GM19238 (cell line): ENCODE results near the gene ABTB1.

Experiments
- DNase-seq: peaks from one replicate; pipeline ENCODE4 v3.0.0; 2011; ENCODE audit warnings: low spot score; ENCODE audit not compliant: insufficient read length

ABTB1 gene

GRCh38 chr3:127672429-127673190 is at the start of gene ABTB1:
TSS of gene ABTB1 (plus strand) at chr3:127672952. CDS start at chr3:127673026, 74 bp downstream.
- DNase-seq, result peak; percentile 87

DNA sequence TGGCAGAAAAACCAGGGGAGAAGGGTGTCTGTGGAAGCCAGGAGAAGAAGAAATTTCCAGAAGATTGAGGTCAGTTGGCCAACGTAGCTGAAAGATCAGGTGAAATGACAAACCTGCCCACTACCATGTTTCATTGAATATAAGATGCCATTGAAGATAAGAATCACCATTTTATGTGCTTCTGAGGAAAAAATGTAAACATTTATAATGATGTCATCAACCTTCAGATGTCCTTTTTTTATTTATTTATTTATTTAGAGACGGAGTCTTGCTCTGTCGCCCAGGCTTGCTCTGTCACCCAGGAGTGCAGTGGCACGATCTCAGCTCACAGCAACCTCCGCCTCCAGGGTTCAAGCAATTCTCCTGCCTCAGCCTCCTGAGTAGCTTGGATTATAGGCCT is 48.7 kb upstream of the ABTB1 start:
- DNase-seq, result no peak

GRCh38 chr3:127625821-127626220 is 46.9 kb upstream of the ABTB1 start:
- DNase-seq, result no peak

DNA sequence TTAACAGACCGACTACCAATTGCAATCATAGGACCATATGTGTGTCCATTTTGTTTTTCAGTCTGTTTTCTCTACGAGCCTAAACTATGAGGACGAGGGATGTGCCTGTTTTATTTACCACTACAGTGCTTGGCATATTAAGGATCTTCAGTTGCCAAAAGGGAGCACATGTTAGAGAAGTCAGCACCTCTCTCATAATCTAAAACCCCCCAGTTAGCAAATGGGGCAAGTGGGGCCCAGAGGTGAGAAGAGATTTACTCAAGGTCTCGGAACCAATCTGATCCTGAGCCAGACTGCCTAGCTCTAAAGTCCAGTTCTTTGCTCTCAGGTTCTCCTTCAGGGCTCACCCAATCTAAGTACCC is 44.3 kb upstream of the ABTB1 start:
- DNase-seq, result no peak

DNA sequence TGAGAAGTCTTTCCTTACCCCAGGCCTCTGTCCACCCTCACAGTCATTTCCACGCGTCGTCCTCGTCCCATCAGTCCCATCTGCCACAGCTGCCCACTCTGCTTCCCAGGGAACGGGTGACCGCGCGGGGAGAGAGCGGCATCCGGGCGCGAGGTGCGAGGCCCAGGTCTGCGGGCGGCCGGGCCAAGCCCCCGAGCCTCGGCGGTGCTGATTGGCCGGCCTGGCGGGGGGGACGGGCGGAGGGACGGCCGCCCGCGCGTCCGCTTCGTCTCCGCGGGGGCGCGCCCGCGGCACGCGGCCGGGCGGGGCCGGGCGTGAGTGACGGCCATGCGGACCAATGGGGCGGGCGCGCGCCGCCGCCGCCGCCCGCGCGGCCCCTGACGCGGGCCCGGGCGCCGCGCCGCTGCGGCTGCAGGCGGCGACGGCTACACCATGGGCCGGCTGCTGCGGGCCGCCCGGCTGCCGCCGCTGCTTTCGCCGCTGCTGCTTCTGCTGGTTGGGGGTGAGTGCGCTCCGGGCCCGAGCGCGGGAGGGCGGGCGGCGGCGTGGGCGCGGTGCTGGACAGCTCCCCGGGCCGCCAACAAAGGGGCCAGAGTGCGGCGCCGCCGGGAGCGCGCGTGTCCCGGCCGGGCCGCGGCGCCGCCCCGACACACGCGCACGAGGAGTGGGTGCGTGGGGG is 43.8 kb upstream of the ABTB1 start, which contains the start of gene PODXL2:
Gene PODXL2, plus strand, starts transcription at position 398 of the 679 bp plus-strand sequence. Its CDS starts 35 bp downstream, at position 433.
- peak; percentile 60 for DNase-seq

DNA sequence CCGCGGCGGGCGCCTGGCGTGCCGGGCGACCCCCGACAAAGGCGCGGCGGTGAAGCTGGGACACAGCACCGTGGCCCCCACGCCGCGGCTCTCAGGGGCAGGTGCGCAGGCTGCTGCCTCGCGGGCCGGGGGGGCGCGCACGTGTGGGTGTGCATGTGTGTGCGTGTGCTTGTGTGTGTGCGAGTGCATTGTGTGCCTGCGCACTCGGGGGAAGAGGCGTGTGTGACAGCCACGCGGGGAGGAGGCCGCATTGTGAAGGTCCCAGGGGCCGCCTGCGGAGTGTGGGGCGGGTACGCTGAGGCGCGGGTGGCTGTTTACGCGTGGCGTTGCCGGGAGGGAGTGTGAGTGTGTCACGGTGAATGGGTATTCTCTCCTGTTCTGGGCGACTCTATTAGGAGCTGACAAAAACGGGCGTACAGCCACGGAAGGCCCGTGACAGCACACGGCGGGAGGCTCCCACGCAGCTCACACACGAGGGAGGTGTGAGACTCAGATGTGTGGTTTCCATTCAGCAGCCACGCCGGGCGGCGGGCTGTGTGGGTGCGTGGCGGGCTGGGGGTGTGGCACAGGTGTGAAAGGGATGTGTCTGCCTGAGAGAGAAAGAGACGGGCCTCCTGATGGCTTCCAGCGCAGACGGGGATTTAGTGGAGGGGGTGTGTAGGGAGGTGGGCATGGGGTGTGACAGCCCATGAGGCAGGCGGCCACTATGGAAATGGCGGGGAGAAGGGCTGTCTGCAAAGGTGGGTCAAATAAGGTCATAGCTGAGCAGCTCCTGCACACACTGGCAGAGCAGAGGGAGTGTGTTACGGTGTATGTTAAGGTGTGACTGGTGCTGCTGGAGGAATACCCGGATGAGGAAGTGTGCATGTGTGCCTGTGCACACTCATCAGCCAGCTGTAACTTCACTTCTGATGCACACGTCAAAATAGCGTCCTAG is 43.0 kb upstream of the ABTB1 start:
- DNase-seq, result no peak

DNA sequence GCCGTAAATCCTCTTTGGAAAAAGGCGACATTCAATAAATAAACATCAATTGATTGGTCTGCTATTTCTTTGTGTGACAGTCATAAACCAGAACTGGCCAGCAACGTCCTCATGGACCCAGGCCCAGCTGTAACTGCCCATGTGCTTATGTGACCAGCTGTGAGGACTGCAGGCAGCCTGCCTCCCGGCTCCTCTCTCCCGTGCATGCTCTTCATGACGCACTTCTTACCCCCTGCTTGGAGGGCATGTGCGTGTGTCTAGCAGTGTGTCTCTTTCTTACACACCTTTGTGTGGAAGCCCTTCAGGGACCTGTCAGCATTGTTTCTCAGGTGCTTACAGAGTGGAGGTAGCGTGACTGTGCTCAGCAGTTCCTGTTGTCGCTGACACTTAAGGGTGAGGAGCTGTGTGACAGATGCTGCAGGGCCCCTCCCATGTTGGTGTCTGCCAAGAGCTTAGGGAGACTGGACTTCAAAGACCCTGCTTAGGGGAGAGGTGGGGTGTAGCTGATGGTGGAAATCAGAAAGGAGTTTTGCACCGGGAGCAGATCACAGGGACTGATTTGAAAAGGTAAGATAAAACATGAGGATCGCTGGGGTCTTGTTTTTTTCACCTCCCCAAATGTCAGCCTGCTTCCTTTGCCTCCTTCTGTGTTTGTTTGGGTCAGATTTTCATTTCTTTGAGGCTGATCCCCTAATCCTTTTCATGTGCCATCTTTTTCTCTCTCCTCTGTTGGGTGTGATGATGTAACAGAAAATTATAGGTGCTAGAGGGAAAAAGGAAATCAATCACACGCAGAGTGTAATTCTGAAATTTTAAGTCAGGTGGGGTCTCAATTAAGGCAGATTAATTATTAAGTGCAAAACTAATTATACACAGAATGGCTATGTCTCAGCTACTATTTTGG is 41.7 kb upstream of the ABTB1 start:
- no peak for DNase-seq

GRCh38 chr3:127632035-127632820 is 40.5 kb upstream of the ABTB1 start:
- no peak for DNase-seq

DNA sequence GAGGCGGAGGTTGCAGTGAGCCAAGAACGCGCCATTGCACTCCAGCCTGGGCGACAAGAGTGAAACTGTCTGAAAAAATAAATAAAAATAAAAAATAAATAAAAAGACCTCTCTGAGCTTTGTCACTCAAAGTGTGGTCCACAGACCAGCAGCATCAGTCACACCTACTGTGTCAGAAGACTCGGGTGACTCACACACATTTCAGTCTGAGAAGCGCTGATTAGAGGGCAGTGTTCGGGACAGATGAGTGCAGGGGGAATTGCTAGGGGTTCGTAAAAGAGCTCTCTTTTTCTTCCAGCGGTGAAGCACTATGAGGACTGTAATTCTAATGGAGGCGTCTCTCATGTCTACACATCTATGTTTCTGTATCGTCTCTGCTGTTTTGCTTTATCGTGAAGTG is 38.1 kb upstream of the ABTB1 start:
- no peak for DNase-seq

DNA sequence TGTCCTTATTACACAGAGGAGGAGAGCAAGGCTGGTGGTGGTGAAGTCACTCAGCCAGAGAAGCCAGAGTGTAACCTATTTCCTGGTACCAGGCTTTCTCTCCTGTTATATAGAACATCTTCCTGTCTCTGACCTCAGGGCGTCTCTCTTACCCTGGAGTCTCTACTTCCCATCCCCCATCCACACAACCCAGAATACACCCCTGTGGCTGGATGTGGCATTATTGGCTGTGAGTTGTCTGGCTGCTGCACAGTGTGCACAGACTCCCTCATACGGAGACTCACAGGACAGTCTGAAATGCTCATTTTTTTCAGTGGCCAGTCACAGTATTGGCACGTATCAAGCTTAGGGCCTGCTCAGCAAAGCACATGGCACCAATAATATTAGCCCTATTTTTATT is 35.2 kb upstream of the ABTB1 start:
- DNase-seq, result no peak

- DNase-seq, result no peak
These were observed 34.8 kb upstream of the ABTB1 start for GRCh38 chr3:127637971-127638370.

DNA sequence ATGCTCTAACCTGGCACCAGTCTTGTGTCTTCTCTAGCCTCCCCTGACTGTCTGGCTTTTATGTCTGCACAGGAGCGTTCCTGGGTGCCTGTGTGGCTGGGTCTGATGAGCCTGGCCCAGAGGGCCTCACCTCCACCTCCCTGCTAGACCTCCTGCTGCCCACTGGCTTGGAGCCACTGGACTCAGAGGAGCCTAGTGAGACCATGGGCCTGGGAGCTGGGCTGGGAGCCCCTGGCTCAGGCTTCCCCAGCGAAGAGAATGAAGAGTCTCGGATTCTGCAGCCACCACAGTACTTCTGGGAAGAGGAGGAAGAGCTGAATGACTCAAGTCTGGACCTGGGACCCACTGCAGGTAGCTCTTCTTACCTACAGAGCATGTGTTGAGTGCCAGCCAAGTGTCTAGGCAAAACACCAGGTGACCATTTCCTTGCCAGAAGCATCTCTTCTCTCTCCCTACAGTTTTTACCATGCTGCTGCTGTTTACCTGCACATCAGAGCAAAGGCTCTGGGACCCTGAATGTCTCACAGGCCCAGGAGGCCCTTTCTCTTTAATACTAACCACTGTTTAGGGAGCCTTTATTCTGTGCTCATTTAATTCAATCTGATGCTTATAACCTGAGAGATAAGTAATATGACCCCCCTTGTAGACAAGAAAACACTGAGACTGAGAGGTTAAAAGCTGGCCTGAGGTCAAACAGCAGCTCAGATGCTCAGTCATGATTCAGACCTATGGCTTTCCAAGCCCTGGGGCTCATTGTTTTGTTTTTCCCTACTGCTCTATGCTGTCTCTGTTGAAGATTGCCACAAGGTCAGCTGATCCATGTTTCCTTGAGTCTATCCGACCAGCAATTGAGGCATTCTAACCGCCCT is 33.3 kb upstream of the ABTB1 start:
- DNase-seq, result no peak

- no peak for DNase-seq
These were observed 32.8 kb upstream of the ABTB1 start for GRCh38 chr3:127640042-127640355.

GRCh38 chr3:127644641-127645370 is 27.9 kb upstream of the ABTB1 start:
- no peak for DNase-seq

DNA sequence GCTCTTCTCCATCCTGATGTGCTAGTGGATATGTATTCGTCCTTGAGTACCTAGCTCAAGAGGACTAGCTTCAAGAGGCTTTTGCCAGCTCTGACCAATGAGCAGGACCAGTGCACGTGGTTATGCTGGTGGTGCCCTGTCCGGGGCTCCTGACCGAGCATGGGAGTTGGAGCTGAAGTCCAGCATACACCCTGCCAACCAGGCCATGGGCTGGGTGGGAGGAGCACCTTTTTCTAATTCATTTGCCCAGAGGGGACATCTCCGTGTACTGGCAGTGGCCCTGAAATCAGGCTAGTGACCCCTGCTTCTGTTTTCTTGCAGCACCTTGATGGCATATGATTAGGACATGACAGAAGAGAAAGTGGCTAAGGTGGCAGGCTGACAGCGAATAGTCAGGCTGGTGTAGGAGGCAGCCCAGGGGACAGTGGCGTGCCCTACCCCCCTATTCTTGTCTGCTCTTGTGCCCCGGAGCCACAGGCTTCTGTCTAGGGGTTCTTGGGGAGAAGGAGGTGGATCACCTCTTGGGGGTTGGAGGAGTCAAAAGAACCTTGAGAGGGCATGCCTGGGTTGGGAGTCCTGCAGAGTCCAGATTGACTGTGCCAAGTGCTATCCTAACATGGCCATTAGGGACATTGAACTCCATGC is 27.3 kb upstream of the ABTB1 start:
- DNase-seq, result no peak

DNA sequence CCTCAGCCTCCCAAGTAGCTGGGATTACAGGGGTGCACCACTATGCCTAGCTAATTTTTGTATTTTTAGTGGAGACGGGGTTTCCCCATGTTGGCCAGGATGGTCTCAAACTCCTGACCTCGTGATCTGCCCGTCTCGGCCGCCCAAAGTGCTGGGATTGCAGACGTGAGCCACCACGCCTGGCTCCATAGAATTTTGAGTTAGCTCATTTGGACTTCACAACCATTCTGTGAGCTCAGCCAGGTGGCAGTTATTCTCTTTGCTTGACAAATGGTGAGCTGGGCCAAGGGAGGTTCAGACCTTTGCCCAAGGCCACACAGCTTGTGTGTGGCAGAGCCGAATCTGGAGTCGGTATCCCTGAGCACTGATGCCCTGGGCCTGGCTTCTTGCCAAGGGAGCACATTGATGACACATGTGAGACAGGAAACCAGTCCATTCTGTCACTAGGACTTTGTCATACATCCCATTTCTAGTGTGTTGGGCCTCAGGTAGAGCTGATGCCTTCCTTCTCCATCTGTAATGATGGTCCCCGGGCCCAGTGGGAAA is 26.2 kb upstream of the ABTB1 start:
- DNase-seq, result no peak

- no peak for DNase-seq
These were observed 25.4 kb upstream of the ABTB1 start for GRCh38 chr3:127647166-127647844.
